B cell (primary cell): Measurements from ENCODE around the gene HPGD. TPM values are rescaled to one million over a fixed set of nuclear protein-coding genes. Genes with fewer than 3 reads are reported as not detected.
"Not testable (repeated sequence)": the region's sequence is repeated elsewhere in the genome, so short reads cannot be mapped to it uniquely, and the experiment has no call there.

Source experiments
- ATAC-seq: fragments of 200-7000 bp; cut with Tn5 transposase; one replicate; pipeline ENCODE4 v1.10.0; 2021; ENCODE audit warnings: low read depth, mild to moderate bottlenecking, moderate number of reproducible peaks, moderate library complexity
- CTCF ChIA-PET: fragments of 350-600 bp; sonication (Branson Sonifier 250); formaldehyde crosslinking; loops from one replicate; lab custom pipeline; 2021; ENCODE audit warnings: antibody characterized with exemption, inconsistent platforms; lab: Charles Lee
- POLR2A ChIA-PET: fragments of 350-600 bp; sonication (Branson Sonifier 250); formaldehyde crosslinking; loops from one replicate; lab custom pipeline; 2021; ENCODE audit warnings: antibody characterized with exemption; lab: Charles Lee
- DNase-seq: peaks from one replicate; pipeline ENCODE4 v3.0.0; 2013
- H2AFZ ChIP-seq: 2 replicates; pipeline ENCODE4 v1.6.1; 2012; ENCODE audit warnings: mild to moderate bottlenecking, low read depth, low read length; ENCODE audit not compliant: insufficient read depth, poor library complexity, severe bottlenecking
- H3K27ac ChIP-seq, 2 donors: 1 replicate in 1 of 2; 2 replicates in 1 of 2; pipeline ENCODE4 v1.5.1; 2012 to 2013; ENCODE audit warnings: low read length in 2 of 2, mild to moderate bottlenecking in 2 of 2, moderate library complexity in 1 of 2
- H3K27me3 ChIP-seq, 4 experiments: fragments of 200-600 bp in 1 of 4; sonication (generic) in 1 of 4; replicated peaks in 1 of 4; 1 replicate in 2 of 4; 2 replicates in 2 of 4; pipeline versions ENCODE4 v1.6.1 to v1.7.0; 2013 to 2016; ENCODE audit warnings: low read length in 3 of 4, mild to moderate bottlenecking in 2 of 4, mixed read lengths in 1 of 4, moderate library complexity in 1 of 4; ENCODE audit not compliant: insufficient read depth in 4 of 4, control insufficient read depth in 3 of 4; ENCODE audit errors: control extremely low read depth in 1 of 4
- H3K36me3 ChIP-seq, 2 experiments: replicated peaks in 1 of 2; 1 replicate in 1 of 2; 2 replicates in 1 of 2; pipeline versions ENCODE4 v1.6.1 to v1.7.1; 2013; ENCODE audit warnings: low read length in 1 of 2; ENCODE audit not compliant: insufficient read depth in 2 of 2, control insufficient read depth in 1 of 2; ENCODE audit errors: control extremely low read depth in 1 of 2, extremely low read depth in 1 of 2
- H3K4me1 ChIP-seq, 2 donors: fragments of 200-600 bp in 1 of 2; sonication (generic) in 1 of 2; 1 replicate in 1 of 2; 2 replicates in 1 of 2; pipeline versions ENCODE4 v1.5.1 to v1.6.1; 2013 to 2017; ENCODE audit warnings: low read length in 2 of 2; ENCODE audit not compliant: control insufficient read depth in 2 of 2, insufficient read depth in 2 of 2
- H3K4me2 ChIP-seq: replicated peaks from 2 replicates; pipeline ENCODE3; 2012; ENCODE audit warnings: mild to moderate bottlenecking, low read depth, low read length; ENCODE audit not compliant: poor library complexity, severe bottlenecking
- H3K4me3 ChIP-seq, 5 experiments: fragments of 200-600 bp in 1 of 5; sonication (generic) in 1 of 5; 1 replicate in 3 of 5; 2 replicates in 2 of 5; pipeline versions ENCODE4 v1.5.1 to v1.7.0; 2011 to 2016; ENCODE audit warnings: low read length in 4 of 5, mild to moderate bottlenecking in 4 of 5, low read depth in 2 of 5, control low read depth in 1 of 5, moderate library complexity in 1 of 5; ENCODE audit not compliant: insufficient read depth in 1 of 5; ENCODE audit errors: control extremely low read depth in 1 of 5, extremely low read depth in 1 of 5
- H3K79me2 ChIP-seq: fragments of 200-600 bp; sonication (generic); one replicate; pipeline ENCODE4 v1.6.0; 2016; ENCODE audit warnings: low read length; ENCODE audit not compliant: control insufficient read depth, insufficient read depth
- H3K9ac ChIP-seq: fragments of 200-600 bp; sonication (generic); 2 replicates; pipeline ENCODE4 v1.6.1; 2017; ENCODE audit warnings: mild to moderate bottlenecking, low read length, moderate library complexity
- H3K9me3 ChIP-seq, 3 donors: one replicate each; pipeline versions ENCODE4 v1.6.1 to v1.7.1; 2013; ENCODE audit warnings: low read length in 2 of 3; ENCODE audit not compliant: control insufficient read depth in 2 of 3, insufficient read depth in 1 of 3; ENCODE audit errors: control extremely low read depth in 1 of 3
- H4K20me1 ChIP-seq: 2 replicates; pipeline ENCODE4 v1.6.0; 2012; ENCODE audit warnings: mild to moderate bottlenecking, low read length; ENCODE audit not compliant: insufficient read depth, control insufficient read depth, poor library complexity, severe bottlenecking
- H3K27ac Mint-ChIP-seq: one replicate; pipeline ENCODE4 v1.8.0; 2021; ENCODE audit warnings: mixed read lengths
- H3K27me3 Mint-ChIP-seq: one replicate; pipeline ENCODE4 v1.8.0; 2021; ENCODE audit warnings: mixed read lengths
- H3K4me1 Mint-ChIP-seq: one replicate; pipeline ENCODE4 v1.8.0; 2021; ENCODE audit warnings: mixed read lengths
- H3K4me3 Mint-ChIP-seq: one replicate; pipeline ENCODE4 v1.8.0; 2021; ENCODE audit warnings: mixed read lengths
- H3K9me3 Mint-ChIP-seq: one replicate; pipeline ENCODE4 v1.8.0; 2022; ENCODE audit warnings: mixed read lengths; ENCODE audit not compliant: insufficient read depth
- CTCF ChIP-seq: fragments of 200-600 bp; IDR thresholded peaks from one replicate; pipeline ENCODE4 v1.8.0; 2022; ENCODE audit warnings: antibody characterized with exemption, mild to moderate bottlenecking
- EZH2 ChIP-seq: IDR thresholded peaks from 2 replicates; pipeline ENCODE4 v1.6.1; 2012; ENCODE audit warnings: borderline replicate concordance, low read depth, mild to moderate bottlenecking, moderate library complexity, low read length; ENCODE audit not compliant: insufficient read depth, poor library complexity, severe bottlenecking
- WGBS: methylation state at CpG from one replicate; pipeline ENCODE4 v1.1.5; 2013; ENCODE audit warnings: missing lambda C conversion rate; ENCODE audit not compliant: insufficient coverage; 5-methylcytosine and 5-hydroxymethylcytosine counted together
- intact Hi-C: fragments of 100-400 bp; cut with micrococcal nuclease; formaldehyde crosslinking; loops from one replicate; pipeline ENCODE4 v1.10.0; 2022
- polyA plus RNA-seq: library from polyadenylated mRNA; depleted of rRNA; stranded (reverse); fragments of >200 nt; gene quantifications from 2 replicates; pipeline ENCODE4 v1.2.3, GENCODE V29; 2012
- total RNA-seq, 2 donors: library from RNA; stranded (reverse); fragments of 120-200 nt in 1 of 2; gene quantifications; 1 replicate in 1 of 2; 2 replicates in 1 of 2; pipeline versions ENCODE4 v1.2.3 to v1.2.4, GENCODE V29; 2013 to 2022

HPGD gene
- total and polyA plus RNA-seq, 2 donors (not counting 1 experiment from before 2014, with no cell fraction given) = 0.67 TPM; not detected in 1

GRCh38 chr4:174490451-174490961 is 31.8 kb downstream of the HPGD start:
- CTCF ChIA-PET = no interaction called here
- H3K79me2 ChIP-seq = no peaks in the 10 kb centered on the region
- DNase-seq = no peak
- no peak overlapping the region for H3K4me2 ChIP-seq
- no peak for ATAC-seq
- Mint-ChIP-seq H3K9me3 (no peaks in the 10 kb centered on the region), H3K27me3 (no peaks in the 10 kb centered on the region), H3K4me3 (no peak overlapping the region), H3K4me1 (no peaks in the 10 kb centered on the region), H3K27ac (no peak overlapping the region)
- no peak overlapping the region for H3K9ac ChIP-seq
- TF ChIP-seq CTCF = no peak
- no peak for TF ChIP-seq EZH2
- no peaks in the 10 kb centered on the region for H3K4me1 ChIP-seq
- H3K27ac ChIP-seq = no peak overlapping the region
- no peak overlapping the region for H3K4me3 ChIP-seq
- no peaks in the 10 kb centered on the region for H4K20me1 ChIP-seq
- no peaks in the 10 kb centered on the region for H3K36me3 ChIP-seq
- H3K27me3 ChIP-seq = no peaks in the 10 kb centered on the region
- intact Hi-C loops = no loop called here
- POLR2A ChIA-PET = no interaction called here
- no peak overlapping the region for H2AFZ ChIP-seq
- WGBS = no CpG with 5 or more reads among the region's 3 CpGs
- no peaks in the 10 kb centered on the region for H3K9me3 ChIP-seq

- H3K27ac Mint-ChIP-seq, POLR2A ChIA-PET, H3K9ac ChIP-seq, H3K9me3 Mint-ChIP-seq, intact Hi-C loops, H2AFZ ChIP-seq, H3K27me3 Mint-ChIP-seq, DNase-seq, H3K4me1 ChIP-seq, H3K27ac ChIP-seq, CTCF ChIA-PET, H3K79me2 ChIP-seq, H3K4me3 ChIP-seq, H4K20me1 ChIP-seq, H3K4me2 ChIP-seq, ATAC-seq, H3K4me1 Mint-ChIP-seq, H3K27me3 ChIP-seq, H3K9me3 ChIP-seq, H3K4me3 Mint-ChIP-seq, H3K36me3 ChIP-seq: not testable (repeated sequence)
- 100% methylated on average over 3 of the region's 10 CpGs for WGBS
Measured at GRCh38 chr4:174488368-174488767, 33.9 kb downstream of the HPGD start.
